Hepatocyte (in vitro differentiated cells): ENCODE results near the gene SLC6A8. TPM values are rescaled to one million over a fixed set of nuclear protein-coding genes. Genes with fewer than 3 reads are reported as not detected.

Source experiments
- DNase-seq: peaks from one replicate; pipeline ENCODE4 v3.0.0-alpha.2; 2016; ENCODE audit warnings: low spot score
- H2AFZ ChIP-seq: fragments of 200-600 bp; sonication (generic); 2 replicates; pipeline ENCODE4 v1.6.0; 2016; ENCODE audit warnings: antibody characterized with exemption, mild to moderate bottlenecking
- H3K27ac ChIP-seq: fragments of 200-600 bp; sonication (generic); 2 replicates; pipeline ENCODE4 v1.5.1; 2016; ENCODE audit warnings: mild to moderate bottlenecking
- H3K27me3 ChIP-seq: fragments of 200-600 bp; sonication (generic); 2 replicates; pipeline ENCODE4 v1.6.1; 2016
- H3K36me3 ChIP-seq: fragments of 200-600 bp; sonication (generic); replicated peaks from 2 replicates; pipeline ENCODE4 v1.5.1; 2016; ENCODE audit warnings: low read depth; ENCODE audit not compliant: insufficient read depth
- H3K4me1 ChIP-seq: fragments of 200-600 bp; sonication (generic); 2 replicates; pipeline ENCODE4 v1.5.1; 2016; ENCODE audit warnings: mild to moderate bottlenecking, moderate library complexity; ENCODE audit not compliant: insufficient read depth
- H3K4me2 ChIP-seq: fragments of 200-600 bp; sonication (generic); 2 replicates; pipeline ENCODE4 v1.6.0; 2016
- H3K4me3 ChIP-seq: fragments of 200-600 bp; sonication (generic); 2 replicates; pipeline ENCODE4 v1.5.1; 2016; ENCODE audit warnings: mild to moderate bottlenecking
- H3K79me2 ChIP-seq: fragments of 200-600 bp; sonication (generic); 2 replicates; pipeline ENCODE4 v1.6.0; 2017; ENCODE audit warnings: mild to moderate bottlenecking
- H3K9me2 ChIP-seq: fragments of 200-600 bp; sonication (generic); replicated peaks from 2 replicates; pipeline ENCODE4 v1.6.0; 2017; ENCODE audit warnings: mild to moderate bottlenecking; ENCODE audit not compliant: insufficient read depth
- H3K9me3 ChIP-seq: fragments of 200-600 bp; sonication (generic); 2 replicates; pipeline ENCODE4 v1.5.1; 2016; ENCODE audit warnings: low read depth, mild to moderate bottlenecking
- H4K20me1 ChIP-seq: fragments of 200-600 bp; sonication (generic); 2 replicates; pipeline ENCODE4 v1.6.0; 2016; ENCODE audit warnings: mild to moderate bottlenecking; ENCODE audit not compliant: insufficient read depth, poor library complexity, severe bottlenecking
- CTCF ChIP-seq: fragments of 200-600 bp; sonication (generic); IDR thresholded peaks from 2 replicates; pipeline ENCODE4 v1.5.1; 2016; ENCODE audit warnings: antibody characterized with exemption, mild to moderate bottlenecking; ENCODE audit not compliant: poor library complexity
- EZH2 ChIP-seq: fragments of 200-600 bp; sonication (generic); IDR thresholded peaks from 2 replicates; pipeline ENCODE4 v1.6.1; 2016; ENCODE audit warnings: antibody characterized with exemption, mild to moderate bottlenecking, borderline replicate concordance
- EZH2phosphoT487 ChIP-seq: fragments of 200-600 bp; sonication (generic); IDR thresholded peaks from one replicate; pipeline ENCODE4 v1.6.1; 2018; ENCODE audit warnings: antibody characterized with exemption, mild to moderate bottlenecking, low read depth, moderate library complexity; ENCODE audit not compliant: unreplicated experiment, severe bottlenecking
- WGBS: methylation state at CpG from one replicate; pipeline ENCODE4 v1.1.6; 2016; ENCODE audit warnings: low lambda C conversion rate; ENCODE audit errors: missing lambda C conversion rate; 5-methylcytosine and 5-hydroxymethylcytosine counted together
- polyA plus RNA-seq: library from polyadenylated mRNA; unstranded; fragments of >200 nt; fragmentation: Nextera tagmentation; extraction: Ambion mirVana; gene quantifications from 2 replicates; pipeline ENCODE4 v1.2.1, GENCODE V29; 2016
- total RNA-seq: library from RNA; depleted of rRNA; stranded (reverse); fragments of >200 nt; gene quantifications from 2 replicates; pipeline ENCODE4 v1.2.3, GENCODE V29; 2014

SLC6A8 gene
- total and polyA plus RNA-seq, 2 experiments from 2014 or later, result 28.4 to 36.7 TPM

DNA sequence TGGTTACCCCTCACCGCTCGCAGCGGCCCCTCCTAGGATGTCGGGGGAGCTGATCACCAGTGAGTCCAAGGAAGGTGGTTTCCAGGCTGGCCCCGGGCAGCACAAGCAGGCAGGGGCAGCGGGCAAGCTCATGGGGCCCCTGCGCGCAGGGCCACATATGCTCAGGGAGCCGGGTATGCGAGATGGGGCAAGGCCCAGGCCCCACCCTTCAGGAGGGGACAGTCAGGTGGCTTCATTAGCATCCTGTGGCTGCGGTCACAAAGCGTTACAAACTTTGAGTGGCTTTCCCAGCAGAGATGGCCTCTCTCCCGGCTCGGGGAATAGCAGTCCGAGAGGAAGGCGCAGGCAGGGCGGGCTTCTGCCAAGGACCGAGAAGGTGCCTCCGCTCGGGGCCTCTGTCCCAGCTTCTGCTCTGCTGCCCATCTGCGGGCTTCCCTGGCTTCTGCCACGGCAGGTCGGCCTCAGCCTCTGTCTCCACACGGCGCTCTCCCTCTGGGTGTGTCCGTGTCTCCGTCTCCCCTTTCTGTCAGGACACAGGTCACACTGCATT, 50.4 kb downstream of the SLC6A8 start:
- H4K20me1 ChIP-seq, result no peaks in the 10 kb centered on the region
- no peak overlapping the region for H3K4me3 ChIP-seq
- no peaks in the 10 kb centered on the region for H3K27me3 ChIP-seq
- no peak overlapping the region for H3K27ac ChIP-seq
- TF ChIP-seq EZH2phosphoT487 (no peak), EZH2 (no peak), CTCF (no peak)
- no peaks in the 10 kb centered on the region for H3K79me2 ChIP-seq
- H3K9me2 ChIP-seq, result no peaks in the 10 kb centered on the region
- H3K9me3 ChIP-seq, result no peaks in the 10 kb centered on the region
- WGBS, result 95% methylated on average over 23 of the region's 27 CpGs
- H3K4me1 ChIP-seq, result no peaks in the 10 kb centered on the region
- no peak overlapping the region for H2AFZ ChIP-seq
- no peaks in the 10 kb centered on the region for H3K36me3 ChIP-seq
- no peak overlapping the region for H3K4me2 ChIP-seq
- no peak for DNase-seq

- H3K4me1 ChIP-seq, result no peaks in the 10 kb centered on the region
- no peak overlapping the region for H3K4me2 ChIP-seq
- no peak overlapping the region for H3K4me3 ChIP-seq
- H3K36me3 ChIP-seq, result no peaks in the 10 kb centered on the region
- no peak overlapping the region for H3K27ac ChIP-seq
- H3K79me2 ChIP-seq, result no peaks in the 10 kb centered on the region
- H2AFZ ChIP-seq, result no peak overlapping the region
- H3K27me3 ChIP-seq, result no peaks in the 10 kb centered on the region
- H3K9me2 ChIP-seq, result no peaks in the 10 kb centered on the region
- H3K9me3 ChIP-seq, result no peaks in the 10 kb centered on the region
- no peak for TF ChIP-seq EZH2phosphoT487
- TF ChIP-seq EZH2, result no peak
- no peak for TF ChIP-seq CTCF
- no peaks in the 10 kb centered on the region for H4K20me1 ChIP-seq
- no peak for DNase-seq
- 86% methylated on average over 29 of the region's 29 CpGs for WGBS
Measured at GRCh38 chrX:153739754-153740486, 52.2 kb downstream of the SLC6A8 start.

DNA sequence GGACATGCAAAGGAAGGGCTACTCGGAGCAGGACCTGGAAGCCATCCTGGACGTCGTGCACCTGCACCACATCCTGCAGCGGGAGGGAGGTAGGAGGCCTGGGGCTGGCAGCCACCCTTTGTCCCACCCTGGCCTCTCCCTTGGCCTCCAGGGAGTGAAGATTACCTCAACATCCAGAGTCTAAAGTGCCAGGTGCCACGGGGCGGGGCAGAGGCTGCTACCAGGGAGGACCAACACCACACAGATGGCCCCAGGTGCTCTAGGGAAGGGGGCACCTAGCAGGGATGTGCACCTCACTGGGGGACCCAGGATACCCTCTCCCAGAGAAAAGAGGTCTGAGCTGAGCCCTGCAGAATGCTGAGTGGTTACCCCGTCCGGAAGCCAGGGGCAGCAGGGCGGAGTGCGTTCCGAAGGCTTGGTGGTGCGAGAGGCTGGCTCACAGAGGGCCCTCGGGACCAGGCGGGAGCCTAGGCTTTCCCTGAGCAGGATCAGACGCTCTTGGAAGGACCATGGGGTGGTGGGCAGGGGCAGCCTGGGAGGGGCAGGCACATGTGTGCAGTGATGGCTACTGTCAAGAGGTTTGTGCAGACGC, 53.0 kb downstream of the SLC6A8 start:
- H3K27ac ChIP-seq, result no peak overlapping the region
- no peaks in the 10 kb centered on the region for H3K9me2 ChIP-seq
- no peak for DNase-seq

More for the DNA sequence above, 53.0 kb downstream of the SLC6A8 start:
- no peak overlapping the region for H3K4me2 ChIP-seq
- TF ChIP-seq CTCF (no peak), EZH2phosphoT487 (no peak), EZH2 (no peak)
- no peaks in the 10 kb centered on the region for H3K4me1 ChIP-seq
- WGBS, result 87% methylated on average over 16 of the region's 16 CpGs
- no peaks in the 10 kb centered on the region for H3K36me3 ChIP-seq
- H3K79me2 ChIP-seq, result no peaks in the 10 kb centered on the region
- no peaks in the 10 kb centered on the region for H3K27me3 ChIP-seq
- no peaks in the 10 kb centered on the region for H4K20me1 ChIP-seq
- no peak overlapping the region for H3K4me3 ChIP-seq
- no peaks in the 10 kb centered on the region for H3K9me3 ChIP-seq
- no peak overlapping the region for H2AFZ ChIP-seq
